Measurements from ENCODE around the gene TAS2R1. TPM values are rescaled to one million over a fixed set of nuclear protein-coding genes. Genes with fewer than 3 reads are reported as not detected.
A peak's percentile ranks its signal among the peaks of the same experiment; 100 is the strongest.
"Not testable (repeated sequence)": the region's sequence is repeated elsewhere in the genome, so short reads cannot be mapped to it uniquely, and the experiment has no call there.

Gene TAS2R1
- total RNA-seq, 1 donor from 2014 or later, result 0.72 TPM

DNA sequence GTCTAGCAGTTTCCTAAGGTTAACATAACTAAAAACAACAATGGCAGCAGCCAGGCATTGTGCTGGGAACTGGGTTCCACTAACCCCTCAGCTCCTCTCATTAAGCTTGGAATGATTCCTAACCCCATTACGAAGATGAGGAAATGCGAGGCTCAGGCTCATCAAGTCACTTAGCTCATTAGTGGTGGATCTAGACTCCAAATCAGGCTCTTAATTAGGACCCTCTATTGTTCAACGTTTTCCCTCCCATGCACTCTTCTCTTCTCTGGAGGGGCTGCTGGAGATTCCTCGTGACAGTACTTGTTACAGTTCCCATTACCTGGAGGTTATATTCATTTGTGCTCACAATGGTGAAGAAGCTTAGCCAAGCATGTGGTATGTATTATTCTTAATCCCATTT lies 6.5 kb downstream of the TAS2R1 start:
- DNase-seq (ENCODE audit: low spot score), result no peak

GRCh38 chr5:9622971-9623421 lies 7.2 kb downstream of the TAS2R1 start:
- peak; percentile 90 for DNase-seq (ENCODE audit: low spot score)

DNA sequence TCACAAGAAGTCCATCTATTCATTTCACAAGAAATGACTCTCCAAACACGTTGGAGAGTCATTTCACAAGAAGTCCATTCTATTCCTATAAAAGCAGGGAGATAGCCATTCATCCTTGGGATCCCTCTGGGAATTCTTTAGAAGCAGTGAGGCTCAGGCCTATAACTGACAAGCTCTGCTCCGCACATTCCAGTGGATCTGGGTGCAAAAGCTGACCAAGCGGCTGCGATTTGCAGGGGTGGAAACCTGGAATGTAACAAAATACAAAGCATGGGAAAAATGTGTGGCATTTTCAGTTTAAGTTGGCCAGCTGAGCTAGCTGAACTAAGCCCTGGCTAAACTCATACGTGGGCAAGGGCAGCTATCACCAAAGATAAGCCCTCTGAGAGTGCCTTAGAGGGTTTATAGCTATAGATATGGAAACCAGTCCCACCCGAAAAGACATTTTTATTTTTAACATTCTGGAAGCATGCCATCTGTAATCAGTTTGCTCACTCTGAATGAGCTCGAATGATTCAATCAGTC lies 8.7 kb downstream of the TAS2R1 start:
- DNase-seq (ENCODE audit: low spot score), result peak; percentile 91

DNA sequence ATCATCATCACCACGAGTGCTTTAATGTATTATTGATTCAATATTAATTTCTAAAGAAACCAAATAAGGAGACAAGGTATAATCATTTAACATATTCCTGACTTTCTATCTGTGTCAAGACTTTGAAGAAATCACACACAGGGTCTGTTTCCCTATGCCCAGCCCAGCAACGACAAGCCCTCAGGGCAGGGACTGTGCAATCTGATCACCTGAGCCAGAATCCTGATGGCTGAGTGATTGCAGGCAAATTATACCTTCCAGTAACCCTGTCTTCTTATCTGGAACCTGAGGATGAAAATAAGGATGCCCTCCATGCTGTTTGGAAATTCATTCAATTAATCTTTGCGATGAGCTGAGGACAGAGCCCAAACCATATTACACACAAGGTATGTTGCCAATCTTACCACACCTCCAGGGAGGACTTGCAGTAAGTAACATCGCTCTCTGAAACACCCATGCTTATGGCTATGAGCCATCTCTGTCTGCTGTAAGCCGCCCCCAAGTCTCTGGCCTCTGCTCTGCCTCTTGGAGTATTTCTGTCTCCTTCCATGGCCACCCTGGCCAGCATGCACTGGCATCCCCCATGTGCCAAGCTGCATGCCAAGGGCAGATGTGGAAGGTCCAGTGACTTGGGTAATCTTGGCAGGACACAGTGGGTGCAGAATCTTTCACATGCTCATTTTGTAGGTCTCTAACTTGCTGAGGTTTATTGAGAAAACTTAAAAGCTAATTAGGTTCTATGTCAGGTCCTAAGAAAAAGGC lies 10.6 kb downstream of the TAS2R1 start:
- DNase-seq (ENCODE audit: low spot score), result no peak

DNA sequence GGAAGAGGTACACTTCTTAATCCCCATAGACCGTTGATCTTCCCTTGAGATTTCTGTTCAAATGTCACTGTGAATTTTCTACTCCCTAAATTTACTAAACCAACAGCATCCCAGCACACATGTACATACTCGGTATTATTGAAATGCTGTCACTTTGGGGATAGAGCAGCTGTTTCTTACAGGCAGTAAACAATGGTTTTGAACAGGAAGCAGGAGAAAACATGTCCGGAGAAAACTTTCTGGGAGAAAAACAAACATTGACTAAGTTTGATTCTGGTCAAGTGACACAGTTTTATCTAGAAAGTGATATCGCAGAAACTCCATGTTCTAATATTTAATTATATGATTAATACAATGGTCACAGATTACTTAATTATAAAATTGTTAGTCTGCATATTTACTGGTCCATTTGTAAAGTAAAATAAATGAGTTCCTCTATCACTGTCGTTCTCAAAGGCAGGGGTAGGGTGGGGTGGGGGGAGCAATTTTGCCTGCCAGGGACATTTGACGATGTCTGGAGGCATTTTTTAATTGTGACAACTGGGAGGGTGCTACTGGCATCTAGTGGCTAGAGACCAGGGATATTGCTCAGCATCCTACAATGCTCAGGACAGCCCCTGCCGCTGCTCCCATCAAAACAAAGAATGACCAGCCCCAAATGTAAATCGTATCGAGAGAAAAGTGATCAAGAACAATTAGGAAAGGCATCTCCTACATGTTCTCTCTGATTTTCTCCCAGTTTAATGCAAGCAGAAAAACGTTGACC lies 12.2 kb downstream of the TAS2R1 start:
- DNase-seq (ENCODE audit: low spot score), result no peak

- DNase-seq (ENCODE audit: low spot score), result no peak
Measured at GRCh38 chr5:9617221-9617620, 12.9 kb downstream of the TAS2R1 start.

DNA sequence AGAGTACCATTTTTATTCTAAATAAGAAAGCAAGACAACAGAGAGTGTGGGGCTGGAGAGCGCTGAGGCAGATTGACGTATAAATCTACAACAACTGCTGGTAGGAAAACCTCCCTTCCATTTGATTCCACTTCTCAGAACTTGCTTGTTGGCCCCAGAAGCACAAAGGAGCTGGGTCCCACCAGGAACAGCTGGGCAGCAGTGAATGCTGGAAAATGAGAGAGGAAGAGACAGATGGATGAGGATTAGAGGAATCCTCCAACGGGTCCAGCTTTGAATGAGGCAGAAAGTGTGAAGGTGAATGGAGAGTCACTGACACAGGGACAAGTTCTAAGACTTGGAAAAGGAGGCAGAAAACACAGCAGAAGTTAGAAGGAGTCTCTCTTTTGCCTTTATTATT lies 14.8 kb downstream of the TAS2R1 start:
- DNase-seq (ENCODE audit: low spot score), result no peak

- no peak for DNase-seq (ENCODE audit: low spot score)
Measured at GRCh38 chr5:9613360-9613759, 16.8 kb downstream of the TAS2R1 start.

GRCh38 chr5:9610969-9611368 lies 19.2 kb downstream of the TAS2R1 start:
- DNase-seq (ENCODE audit: low spot score), result no peak

GRCh38 chr5:9610364-9610763 lies 19.8 kb downstream of the TAS2R1 start:
- DNase-seq (ENCODE audit: low spot score), result no peak

DNA sequence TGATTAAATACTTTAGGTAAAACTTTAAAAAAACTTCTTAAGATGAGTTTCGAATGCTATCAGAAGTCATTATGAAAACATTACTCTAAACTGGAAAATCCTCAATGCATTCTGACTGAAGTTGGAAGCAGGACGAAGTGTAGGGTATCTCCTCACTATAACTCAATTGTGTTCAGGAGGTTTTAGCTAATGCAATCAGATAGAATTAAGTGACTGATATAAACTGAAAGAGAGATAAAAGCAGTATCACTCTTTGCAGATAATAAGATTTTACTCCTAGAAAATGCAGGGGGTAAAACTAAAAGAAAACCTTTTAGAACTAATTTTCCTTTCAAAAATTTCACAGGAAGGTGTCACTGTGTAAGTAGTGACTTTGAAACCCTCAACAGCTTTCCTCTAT lies 22.1 kb downstream of the TAS2R1 start:
- DNase-seq (ENCODE audit: low spot score), result no peak

GRCh38 chr5:9605041-9605838 lies 24.9 kb downstream of the TAS2R1 start:
- DNase-seq (ENCODE audit: low spot score), result no peak

GRCh38 chr5:9604416-9604815 lies 25.7 kb downstream of the TAS2R1 start:
- no peak for DNase-seq (ENCODE audit: low spot score)

DNA sequence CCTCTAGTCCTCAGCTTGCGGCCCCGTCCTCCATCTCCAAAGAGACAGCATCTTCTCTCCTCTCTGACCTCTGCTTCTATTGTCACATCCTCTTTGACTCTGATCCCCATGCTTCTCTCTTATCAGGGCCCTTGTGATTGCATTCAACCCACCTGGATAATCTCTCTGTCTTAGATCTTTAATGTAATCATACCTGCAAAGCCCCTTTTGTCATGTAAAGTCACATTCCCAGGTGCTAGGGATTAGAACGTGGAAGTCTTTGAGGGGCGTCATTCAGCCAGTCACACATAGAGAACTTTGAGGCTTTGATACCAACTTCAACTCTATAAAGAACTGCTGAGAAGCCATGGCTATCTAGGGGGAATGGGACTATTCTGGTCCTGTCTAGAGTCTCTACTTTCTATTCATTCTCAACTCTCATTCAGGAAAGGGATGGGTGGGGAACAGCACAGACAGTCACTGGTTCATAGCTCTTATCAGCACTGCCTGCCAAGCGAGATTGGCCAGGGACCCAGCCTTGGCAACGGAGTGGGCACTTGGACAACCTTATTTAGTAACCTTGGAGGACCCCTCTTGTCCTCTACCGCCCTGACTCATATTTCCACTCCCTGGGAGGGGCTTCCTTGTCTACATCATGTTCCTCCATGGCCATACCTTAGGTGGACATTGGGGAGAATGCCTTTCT lies 29.0 kb downstream of the TAS2R1 start:
- DNase-seq (ENCODE audit: low spot score), result no peak

DNA sequence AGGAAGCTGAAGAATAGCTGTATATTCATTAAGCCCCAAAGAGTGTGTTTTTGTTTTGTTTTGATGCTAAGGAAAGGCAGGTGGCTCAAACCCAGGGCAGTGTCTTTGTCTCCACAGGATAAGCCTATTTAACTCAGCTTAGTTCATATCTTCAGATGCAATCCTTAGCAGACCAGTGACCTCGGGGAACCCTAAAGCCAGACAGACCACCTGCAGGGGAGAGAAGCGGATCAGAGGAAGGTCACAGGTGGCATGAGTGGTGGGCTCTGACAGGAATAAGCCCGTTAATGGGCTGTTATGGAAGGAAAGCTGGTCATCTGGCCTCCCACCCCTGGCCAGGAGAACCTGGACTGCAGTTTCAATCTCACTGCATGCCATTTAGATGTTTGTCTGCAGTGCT lies 30.8 kb downstream of the TAS2R1 start:
- DNase-seq (ENCODE audit: low spot score), result no peak

DNA sequence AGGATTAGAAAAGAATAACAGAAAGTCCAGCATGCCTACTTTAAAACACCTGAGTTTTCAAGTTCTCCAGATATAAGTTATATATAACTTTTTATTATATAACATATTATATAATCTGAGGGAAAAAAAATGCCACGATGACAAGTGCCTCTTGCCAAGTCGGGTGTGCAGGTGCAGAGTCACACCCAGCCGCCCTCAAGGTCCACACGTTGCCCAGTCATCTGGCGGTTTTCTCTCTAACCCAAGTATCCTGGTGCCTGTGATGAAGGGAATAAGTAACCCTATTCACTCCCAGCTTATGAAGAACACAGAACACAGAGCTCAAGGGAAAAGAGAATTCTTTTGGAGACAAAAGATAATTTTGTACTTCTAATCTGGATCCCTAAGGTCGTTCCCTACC lies 31.8 kb downstream of the TAS2R1 start:
- not testable (repeated sequence) for DNase-seq (ENCODE audit: low spot score)

DNA sequence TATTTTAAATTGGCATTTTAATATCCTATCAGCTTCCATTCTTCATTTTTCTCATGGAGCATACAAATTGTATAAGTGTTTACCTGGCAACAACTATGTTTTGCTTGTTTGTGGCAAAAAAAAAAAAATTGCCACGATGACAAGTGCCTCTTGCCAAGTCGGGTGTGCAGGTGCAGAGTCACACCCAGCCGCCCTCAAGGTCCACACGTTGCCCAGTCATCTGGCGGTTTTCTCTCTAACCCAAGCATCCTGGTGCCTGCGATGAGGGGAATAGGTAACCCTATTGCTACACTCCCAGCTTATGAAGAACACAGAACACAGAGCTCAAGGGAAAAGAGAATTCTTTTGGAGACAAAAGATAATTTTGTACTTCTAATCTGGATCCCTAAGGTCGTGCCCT lies 32.8 kb downstream of the TAS2R1 start:
- not testable (repeated sequence) for DNase-seq (ENCODE audit: low spot score)

- no peak for DNase-seq (ENCODE audit: low spot score)
Measured at GRCh38 chr5:9596824-9597223, 33.3 kb downstream of the TAS2R1 start.

DNA sequence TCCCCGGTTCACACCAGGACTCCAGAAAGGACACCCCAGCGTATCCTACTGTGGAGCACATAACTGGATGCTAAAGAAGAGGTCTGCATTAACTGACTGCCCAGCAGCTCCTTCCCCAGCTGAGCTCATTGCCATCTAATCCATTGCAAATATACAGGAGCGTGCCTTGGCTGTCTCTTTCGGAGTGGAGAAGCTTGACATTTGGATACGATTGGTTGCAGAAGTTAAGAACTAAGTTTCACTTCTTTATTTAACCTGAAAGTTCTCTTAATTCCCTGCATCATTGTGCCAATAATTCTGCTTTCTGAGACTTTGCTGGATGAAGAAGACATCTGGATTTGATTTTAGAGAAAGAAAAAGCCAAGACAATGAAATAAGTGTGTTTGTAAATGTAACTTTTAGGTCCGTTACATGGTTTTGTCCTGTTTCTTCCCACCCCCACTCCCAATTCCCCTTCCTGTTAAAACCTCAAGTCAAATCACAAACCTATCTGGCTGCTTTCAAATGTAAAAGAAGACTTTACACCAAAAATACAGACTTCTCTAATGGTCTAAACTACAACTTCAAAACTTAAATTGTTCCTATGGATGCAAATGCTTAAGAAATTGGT lies 33.9 kb downstream of the TAS2R1 start:
- peak; percentile 69 for DNase-seq (ENCODE audit: low spot score)

DNA sequence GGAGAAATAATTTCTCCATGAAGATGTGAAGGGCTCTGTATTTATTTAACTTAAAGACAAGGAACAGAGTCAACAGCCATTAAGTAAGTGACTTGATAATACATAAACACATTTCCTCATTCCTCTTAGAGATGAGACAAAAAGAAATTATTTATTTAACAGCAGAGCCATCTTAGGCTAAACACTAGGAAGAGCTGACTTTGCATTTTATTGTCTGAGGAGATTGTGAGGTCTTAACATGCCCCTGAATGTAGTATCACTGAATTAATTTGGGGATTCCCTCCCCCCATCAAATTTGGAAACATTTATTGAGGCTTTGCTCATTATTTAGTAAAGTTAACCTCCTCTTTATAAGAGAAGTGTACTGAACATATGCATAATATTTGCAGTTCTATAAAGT lies 35.2 kb downstream of the TAS2R1 start:
- no peak for DNase-seq (ENCODE audit: low spot score)
